Measurements from ENCODE around the gene UHRF2. TPM values are rescaled to one million over a fixed set of nuclear protein-coding genes. Genes with fewer than 3 reads are reported as not detected.

The UHRF2 gene
- polyA plus RNA-seq, 1 of the 3 experiments (the other 2 are of a cell fraction): 24.1 TPM

- TF ChIP-seq ZBTB33 (IDR thresholded peaks at IDR 0.05; ENCODE audit: borderline replicate concordance, low read depth): no peak
- TF ChIP-seq USF2 (IDR thresholded peaks at IDR 0.05; ENCODE audit: borderline replicate concordance, low read depth, low read length): no peak
- TF ChIP-seq CTCF (IDR thresholded peaks at IDR 0.05): no peak
Observed at GRCh38 chr9:6495466-6495865, 82.5 kb downstream of the UHRF2 start (continued).

- no peak overlapping the region for H2AFZ ChIP-seq (ENCODE audit: low read depth)
- peaks cover 12% of the 10 kb centered on the region for H3F3A ChIP-seq (replicated peaks; ENCODE audit: insufficient read depth)
- H4K20me1 ChIP-seq (ENCODE audit: insufficient read depth): no peaks in the 10 kb centered on the region
- CTCF ChIA-PET: interaction anchor here (1.4 kb wide), 1 partner anchor 85 kb away, joined by 3 read pairs; no protein-coding TSS in a partner anchor
- H3K4me1 ChIP-seq (ENCODE audit: control insufficient read depth in 1 of 2, insufficient read depth in 2 of 2, low read depth in 1 of 2, low read length in 1 of 2): peaks cover 0 to 10% of the 10 kb centered on the region in 2 experiments; a peak in 2 of 4 replicates
- H3K4me2 ChIP-seq: 0 out of 2 replicates have a peak overlapping the region, but pooled peaks have one; percentile 14
- H3K9ac ChIP-seq: no peak overlapping the region
- no peaks in the 10 kb centered on the region for H3K9me3 ChIP-seq
- H3K9me2 ChIP-seq: no peaks in the 10 kb centered on the region
- peaks cover 60 to 78% of the 10 kb centered on the region in 2 experiments for H3K36me3 ChIP-seq (replicated peaks in 1 of 2; ENCODE audit: control insufficient read depth in 1 of 2, insufficient read depth in 2 of 2, low read length in 1 of 2)
- no peak for DNase-seq
- 84% methylated on average over 1 of the region's 1 CpG for WGBS (ENCODE audit: low lambda C conversion rate)
- POLR2A ChIA-PET: no interaction called here
- peak overlapping the region in 1 of 2 experiments; percentile 48; a peak in 2 of 4 replicates for H3K27ac ChIP-seq (ENCODE audit: low read depth in 2 of 2, low read length in 1 of 2)
- no peak overlapping the region for H3K4me3 ChIP-seq (ENCODE audit: low read depth in 2 of 2, low read length in 1 of 2)
- peaks cover 24% of the 10 kb centered on the region; the same call in 1 of the 2 replicates for H3K79me2 ChIP-seq (ENCODE audit: insufficient read depth)
- TF ChIP-seq POLR2AphosphoS5 (IDR thresholded peaks at IDR 0.05; ENCODE audit: low read depth, low read length): no peak
- TF ChIP-seq FOSL2 (IDR thresholded peaks at IDR 0.05; ENCODE audit: borderline replicate concordance, low read depth): peak; percentile 8; the same call in 1 of the 2 replicates
- H3K27me3 ChIP-seq (ENCODE audit: insufficient read depth): no peaks in the 10 kb centered on the region
Observed at GRCh38 chr9:6498982-6499381, 86.0 kb downstream of the UHRF2 start.

GRCh38 chr9:6501526-6502210 is 88.7 kb downstream of the UHRF2 start:
- Histone ChIP-seq H3K79me2 (ENCODE audit: insufficient read depth) (peaks cover 16% of the 10 kb centered on the region; the same call in 1 of the 2 replicates), H3K4me2 (no peak overlapping the region), H3K9me2 (no peaks in the 10 kb centered on the region), H3K9me3 (no peaks in the 10 kb centered on the region), H4K20me1 (ENCODE audit: insufficient read depth) (no peaks in the 10 kb centered on the region), H3F3A (replicated peaks; ENCODE audit: insufficient read depth) (peaks cover 8% of the 10 kb centered on the region), H3K9ac (no peak overlapping the region), H3K36me3 (replicated peaks in 1 of 2; ENCODE audit: control insufficient read depth in 1 of 2, insufficient read depth in 2 of 2, low read length in 1 of 2) (peaks cover 63 to 83% of the 10 kb centered on the region in 2 experiments), H3K27me3 (ENCODE audit: insufficient read depth) (no peaks in the 10 kb centered on the region), H3K4me3 (ENCODE audit: low read depth in 2 of 2, low read length in 1 of 2) (no peak overlapping the region), H2AFZ (ENCODE audit: low read depth) (no peak overlapping the region), H3K4me1 (ENCODE audit: control insufficient read depth in 1 of 2, insufficient read depth in 2 of 2, low read depth in 1 of 2, low read length in 1 of 2) (peaks cover 0 to 19% of the 10 kb centered on the region in 2 experiments; a peak in 2 of 4 replicates), H3K27ac (ENCODE audit: low read depth in 2 of 2, low read length in 1 of 2) (no peak overlapping the region)
- no peak for DNase-seq
- POLR2A ChIA-PET: no interaction called here
- TF ChIP-seq FOXJ3 (CRISPR knock-in tag; IDR thresholded peaks at IDR 0.05): no peak
- TF ChIP-seq NRF1 (IDR thresholded peaks at IDR 0.05; ENCODE audit: low read depth, low read length): no peak
- CTCF ChIA-PET: interaction anchor here (0.6 kb wide), 1 partner anchor 30 kb away, joined by 3 read pairs; no protein-coding TSS in a partner anchor
- WGBS (ENCODE audit: low lambda C conversion rate): 95% methylated on average over 2 of the region's 2 CpGs

Data from SK-N-SH (cell line).